GM12878 (cell line): ENCODE data around the gene C3orf20. TPM values are rescaled to one million over a fixed set of nuclear protein-coding genes. Genes with fewer than 3 reads are reported as not detected.

ENCODE experiments used
- ATAC-seq: fragments of 200-7000 bp; cut with Tn5 transposase; 3 replicates; pipeline ENCODE4 v1.9.1; 2020; ENCODE audit warnings: mild to moderate bottlenecking, moderate library complexity
- BruUV-seq: library from RNA; stranded (reverse); fragments of 400-500 nt; replicated peaks from 2 replicates; lab custom pipeline; 2021; lab: Mats Ljungman, UMichigan
- CTCF ChIA-PET: fragments of 300-600 bp; sonication (Branson Sonifier 250); formaldehyde crosslinking; extraction: SDS; loops from one replicate; lab custom pipeline; 2021; ENCODE audit warnings: inconsistent platforms; lab: Yijun Ruan, JAX
- POLR2A ChIA-PET: fragments of 350-600 bp; formaldehyde crosslinking; extraction: SDS; loops from one replicate; lab custom pipeline; 2021; ENCODE audit warnings: inconsistent platforms; lab: Charles Lee
- RAD21 ChIA-PET: fragments of 300-600 bp; sonication (Branson Sonifier 250); formaldehyde crosslinking; loops from one replicate; lab custom pipeline; 2023; ENCODE audit warnings: antibody characterized with exemption; ENCODE audit not compliant: unreplicated experiment; lab: Charles Lee
- SMC1A ChIA-PET: fragments of 300-600 bp; sonication (Branson Sonifier 250); formaldehyde crosslinking; loops from one replicate; lab custom pipeline; 2023; ENCODE audit not compliant: unreplicated experiment, uncharacterized antibody; lab: Charles Lee
- DNase-seq: peaks from one replicate; pipeline ENCODE4 v3.0.0-alpha.2; 2011; ENCODE audit warnings: low read depth, low spot score
- FAIRE-seq: peaks from 3 replicates; lab custom pipeline; 2011; peaks lifted over from hg19 to GRCh38; lab: Jason Lieb, UNC
- H2AFZ ChIP-seq: 2 replicates; pipeline ENCODE4 v1.6.0; 2011; ENCODE audit warnings: low read depth, low read length, control low read depth; ENCODE audit not compliant: control insufficient read depth
- H3K27ac ChIP-seq: 2 replicates; pipeline ENCODE4 v1.5.1; 2011; ENCODE audit warnings: control low read depth; ENCODE audit not compliant: control insufficient read depth, insufficient read depth
- H3K27me3 ChIP-seq, 2 experiments: replicated peaks in 1 of 2; 2 replicates each; pipeline versions ENCODE4 v1.6.0 to v1.6.1; 2011; ENCODE audit warnings: low read length in 1 of 2; ENCODE audit not compliant: control insufficient read depth in 2 of 2, insufficient read depth in 2 of 2
- H3K36me3 ChIP-seq, 2 experiments: 2 replicates each; pipeline ENCODE4 v1.5.1; 2011; ENCODE audit warnings: low read length in 1 of 2; ENCODE audit not compliant: control insufficient read depth in 2 of 2, insufficient read depth in 2 of 2
- H3K4me1 ChIP-seq: 2 replicates; pipeline ENCODE4 v1.6.1; 2011; ENCODE audit warnings: mild to moderate bottlenecking, low read length, moderate library complexity, mixed read lengths; ENCODE audit not compliant: control insufficient read depth, insufficient read depth
- H3K4me2 ChIP-seq: 2 replicates; pipeline ENCODE4 v1.6.0; 2011; ENCODE audit warnings: control low read depth; ENCODE audit not compliant: control insufficient read depth, insufficient read depth
- H3K4me3 ChIP-seq: fragments of 200-600 bp; sonication (generic); 2 replicates; pipeline ENCODE4 v1.5.1; 2016
- H3K79me2 ChIP-seq: 2 replicates; pipeline ENCODE4 v1.6.0; 2011; ENCODE audit warnings: low read length; ENCODE audit not compliant: control insufficient read depth, insufficient read depth
- H3K9ac ChIP-seq: 2 replicates; pipeline ENCODE4 v1.8.0; 2011; ENCODE audit warnings: low read length, control low read depth, mixed read lengths; ENCODE audit not compliant: control insufficient read depth, insufficient read depth
- H3K9me3 ChIP-seq: replicated peaks from 3 replicates; pipeline ENCODE4 v1.5.1; 2011; ENCODE audit warnings: mild to moderate bottlenecking, low read length; ENCODE audit not compliant: control insufficient read depth, insufficient read depth
- H4K20me1 ChIP-seq: 2 replicates; pipeline ENCODE4 v1.6.0; 2011; ENCODE audit not compliant: control insufficient read depth, insufficient read depth
- IKZF2 ChIP-seq, 2 experiments: fragments of 450-650 bp; IDR thresholded peaks; 2 replicates each; pipeline ENCODE4 v1.6.1; 2017; ENCODE audit warnings: mild to moderate bottlenecking in 2 of 2, moderate library complexity in 2 of 2
- POLR2AphosphoS2 ChIP-seq: IDR thresholded peaks from 2 replicates; pipeline ENCODE4 v1.6.1; 2011; ENCODE audit warnings: low read depth, mild to moderate bottlenecking, low read length, improper control_type of control experiment, moderate library complexity
- RBBP5 ChIP-seq: fragments of 200-600 bp; sonication (generic); conservative IDR thresholded peaks from 2 replicates; pipeline ENCODE4 v1.6.1; 2016
- SIX5 ChIP-seq: IDR thresholded peaks from 2 replicates; pipeline ENCODE4 v1.6.1; 2011; ENCODE audit warnings: mild to moderate bottlenecking, low read depth, low read length, moderate library complexity; ENCODE audit not compliant: severe bottlenecking
- TCF12 ChIP-seq: IDR thresholded peaks from 2 replicates; pipeline ENCODE4 v1.6.1; 2011; ENCODE audit warnings: low read depth, mild to moderate bottlenecking, low read length
- WGBS: methylation state at CpG from one replicate; pipeline ENCODE4 v1.1.6; 2016; ENCODE audit warnings: low lambda C conversion rate; ENCODE audit not compliant: insufficient replicate concordance, insufficient coverage; ENCODE audit errors: missing lambda C conversion rate; 5-methylcytosine and 5-hydroxymethylcytosine counted together
- in situ Hi-C: fragments of 300-500 bp; cut with MboI; formaldehyde crosslinking; loops from 9 replicates; pipeline ENCODE4 v1.14.3; 2018; ENCODE audit warnings: mixed read lengths
- intact Hi-C: fragments of 100-400 bp; cut with micrococcal nuclease; formaldehyde crosslinking; loops from one replicate; pipeline ENCODE4 v1.14.2; 2022; ENCODE audit not compliant: unreplicated experiment
- polyA plus RNA-seq, 11 experiments: library from polyadenylated mRNA; depleted of rRNA in 4 of 11; unstranded in 6 of 11; stranded (reverse) in 5 of 11; fragments of >200 nt; fragmentation: Nextera tagmentation in 4 of 11; fragmentation: Illumina TruSeq in 1 of 11; extraction: Ambion mirVana in 4 of 11; extraction: Trizol in 1 of 11; gene quantifications; 1 replicate in 1 of 11; 2 replicates in 10 of 11; pipeline versions ENCODE4 v1.2.1 to v1.2.3, GENCODE V29; 2011 to 2016; ENCODE audit warnings: inconsistent platforms in 2 of 11, missing spikeins in 2 of 11, low read depth in 1 of 11
- total RNA-seq, 4 experiments: library from RNA; depleted of rRNA in 3 of 4; stranded (reverse); fragments of >200 nt in 3 of 4; fragmentation: Illumina TruSeq in 1 of 4; extraction: Trizol in 1 of 4; gene quantifications; 2 replicates each; pipeline versions ENCODE4 v1.2.1 to v1.2.3, GENCODE V29; 2013 to 2021
- TF ChIP-seq, protein P1 (sequence below): fragments of 150-350 bp; IDR thresholded peaks from 2 replicates; pipeline ENCODE4 v1.6.1; 2016; ENCODE audit warnings: low read depth, low read length
- TF ChIP-seq, protein P2 (sequence below): fragments of 450-650 bp; IDR thresholded peaks from 2 replicates; pipeline ENCODE4 v1.6.1; 2016; ENCODE audit warnings: mild to moderate bottlenecking
- TF ChIP-seq, protein P3 (sequence below): fragments of 450-650 bp; IDR thresholded peaks from 2 replicates; pipeline ENCODE4 v1.6.1; 2016; ENCODE audit warnings: mild to moderate bottlenecking
- TF ChIP-seq, protein P4 (sequence below): fragments of 450-650 bp; IDR thresholded peaks from 2 replicates; pipeline ENCODE4 v1.6.1; 2016; ENCODE audit warnings: mild to moderate bottlenecking, moderate library complexity, borderline replicate concordance
- TF ChIP-seq, protein P5 (sequence below): IDR thresholded peaks from 2 replicates; pipeline ENCODE4 v1.6.1; 2012; ENCODE audit warnings: mild to moderate bottlenecking, low read depth, low read length

The C3orf20 gene
- total and polyA plus RNA-seq, 10 of the 15 experiments (the other 5 are each of a cell fraction or from before 2014, with no cell fraction given), result 0.05 to 2.9 (median 1.0) TPM

DNA sequence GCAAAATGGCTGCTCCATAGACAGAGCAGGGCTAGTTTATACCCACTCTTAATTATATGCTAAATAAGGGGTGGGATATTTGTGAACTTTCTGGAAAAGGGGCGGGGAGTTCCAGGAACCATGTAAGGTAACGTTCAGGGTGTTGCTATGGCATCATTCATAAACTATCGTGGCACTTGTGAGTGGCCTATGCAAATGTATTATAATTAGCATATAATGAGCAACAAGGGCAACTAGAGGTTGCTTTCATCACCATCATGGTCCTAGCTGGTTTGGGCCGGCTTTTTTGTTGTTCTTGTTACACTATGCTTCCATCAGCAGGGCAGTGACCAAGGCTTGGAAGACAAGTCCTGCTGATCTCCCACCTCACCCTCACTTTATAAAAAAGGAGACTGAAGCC, 100.6 kb downstream of the C3orf20 start:
- Histone ChIP-seq H3K4me1 (no peaks in the 10 kb centered on the region), H3K36me3 (no peaks in the 10 kb centered on the region), H3K27ac (no peak overlapping the region), H3K4me2 (no peak overlapping the region), H3K79me2 (no peaks in the 10 kb centered on the region), H3K27me3 (no peaks in the 10 kb centered on the region), H3K4me3 (no peak overlapping the region), H4K20me1 (no peaks in the 10 kb centered on the region), H3K9ac (no peak overlapping the region), H3K9me3 (no peaks in the 10 kb centered on the region), H2AFZ (no peak overlapping the region)
- CTCF ChIA-PET, result interaction anchor here (1.1 to 3.0 kb wide), 3 partner anchors 103 to 107 kb away, joined by 3 to 18 read pairs (median 16); no protein-coding TSS in a partner anchor
- DNase-seq, result no peak
- intact Hi-C loops, result no loop called here
- no peak for ATAC-seq
- no TSS peak for BruUV-seq
- 31% methylated on average over 4 of the region's 4 CpGs for WGBS
- in situ Hi-C loops, result no loop called here
- POLR2A ChIA-PET, result no interaction called here
- SMC1A ChIA-PET, result no interaction called here
- RAD21 ChIA-PET, result interaction anchor here (1.0 to 1.8 kb wide), 2 partner anchors 102 kb away, joined by 3 to 9 read pairs; no protein-coding TSS in a partner anchor
- no peak for FAIRE-seq
- TF ChIP-seq, protein P1, sequence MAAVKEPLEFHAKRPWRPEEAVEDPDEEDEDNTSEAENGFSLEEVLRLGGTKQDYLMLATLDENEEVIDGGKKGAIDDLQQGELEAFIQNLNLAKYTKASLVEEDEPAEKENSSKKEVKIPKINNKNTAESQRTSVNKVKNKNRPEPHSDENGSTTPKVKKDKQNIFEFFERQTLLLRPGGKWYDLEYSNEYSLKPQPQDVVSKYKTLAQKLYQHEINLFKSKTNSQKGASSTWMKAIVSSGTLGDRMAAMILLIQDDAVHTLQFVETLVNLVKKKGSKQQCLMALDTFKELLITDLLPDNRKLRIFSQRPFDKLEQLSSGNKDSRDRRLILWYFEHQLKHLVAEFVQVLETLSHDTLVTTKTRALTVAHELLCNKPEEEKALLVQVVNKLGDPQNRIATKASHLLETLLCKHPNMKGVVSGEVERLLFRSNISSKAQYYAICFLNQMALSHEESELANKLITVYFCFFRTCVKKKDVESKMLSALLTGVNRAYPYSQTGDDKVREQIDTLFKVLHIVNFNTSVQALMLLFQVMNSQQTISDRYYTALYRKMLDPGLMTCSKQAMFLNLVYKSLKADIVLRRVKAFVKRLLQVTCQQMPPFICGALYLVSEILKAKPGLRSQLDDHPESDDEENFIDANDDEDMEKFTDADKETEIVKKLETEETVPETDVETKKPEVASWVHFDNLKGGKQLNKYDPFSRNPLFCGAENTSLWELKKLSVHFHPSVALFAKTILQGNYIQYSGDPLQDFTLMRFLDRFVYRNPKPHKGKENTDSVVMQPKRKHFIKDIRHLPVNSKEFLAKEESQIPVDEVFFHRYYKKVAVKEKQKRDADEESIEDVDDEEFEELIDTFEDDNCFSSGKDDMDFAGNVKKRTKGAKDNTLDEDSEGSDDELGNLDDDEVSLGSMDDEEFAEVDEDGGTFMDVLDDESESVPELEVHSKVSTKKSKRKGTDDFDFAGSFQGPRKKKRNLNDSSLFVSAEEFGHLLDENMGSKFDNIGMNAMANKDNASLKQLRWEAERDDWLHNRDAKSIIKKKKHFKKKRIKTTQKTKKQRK, result no peak
- TF ChIP-seq, protein P2, sequence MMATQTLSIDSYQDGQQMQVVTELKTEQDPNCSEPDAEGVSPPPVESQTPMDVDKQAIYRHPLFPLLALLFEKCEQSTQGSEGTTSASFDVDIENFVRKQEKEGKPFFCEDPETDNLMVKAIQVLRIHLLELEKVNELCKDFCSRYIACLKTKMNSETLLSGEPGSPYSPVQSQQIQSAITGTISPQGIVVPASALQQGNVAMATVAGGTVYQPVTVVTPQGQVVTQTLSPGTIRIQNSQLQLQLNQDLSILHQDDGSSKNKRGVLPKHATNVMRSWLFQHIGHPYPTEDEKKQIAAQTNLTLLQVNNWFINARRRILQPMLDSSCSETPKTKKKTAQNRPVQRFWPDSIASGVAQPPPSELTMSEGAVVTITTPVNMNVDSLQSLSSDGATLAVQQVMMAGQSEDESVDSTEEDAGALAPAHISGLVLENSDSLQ, result no peak
- TF ChIP-seq TCF12 (no peak), RBBP5 (no peak), IKZF2 (IDR thresholded peaks at IDR 0.05) (no peak), SIX5 (no peak), POLR2AphosphoS2 (no peak)
- TF ChIP-seq, protein P3, sequence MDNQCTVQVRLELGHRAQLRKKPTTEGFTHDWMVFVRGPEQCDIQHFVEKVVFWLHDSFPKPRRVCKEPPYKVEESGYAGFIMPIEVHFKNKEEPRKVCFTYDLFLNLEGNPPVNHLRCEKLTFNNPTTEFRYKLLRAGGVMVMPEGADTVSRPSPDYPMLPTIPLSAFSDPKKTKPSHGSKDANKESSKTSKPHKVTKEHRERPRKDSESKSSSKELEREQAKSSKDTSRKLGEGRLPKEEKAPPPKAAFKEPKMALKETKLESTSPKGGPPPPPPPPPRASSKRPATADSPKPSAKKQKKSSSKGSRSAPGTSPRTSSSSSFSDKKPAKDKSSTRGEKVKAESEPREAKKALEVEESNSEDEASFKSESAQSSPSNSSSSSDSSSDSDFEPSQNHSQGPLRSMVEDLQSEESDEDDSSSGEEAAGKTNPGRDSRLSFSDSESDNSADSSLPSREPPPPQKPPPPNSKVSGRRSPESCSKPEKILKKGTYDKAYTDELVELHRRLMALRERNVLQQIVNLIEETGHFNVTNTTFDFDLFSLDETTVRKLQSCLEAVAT, result no peak
- TF ChIP-seq, protein P4, sequence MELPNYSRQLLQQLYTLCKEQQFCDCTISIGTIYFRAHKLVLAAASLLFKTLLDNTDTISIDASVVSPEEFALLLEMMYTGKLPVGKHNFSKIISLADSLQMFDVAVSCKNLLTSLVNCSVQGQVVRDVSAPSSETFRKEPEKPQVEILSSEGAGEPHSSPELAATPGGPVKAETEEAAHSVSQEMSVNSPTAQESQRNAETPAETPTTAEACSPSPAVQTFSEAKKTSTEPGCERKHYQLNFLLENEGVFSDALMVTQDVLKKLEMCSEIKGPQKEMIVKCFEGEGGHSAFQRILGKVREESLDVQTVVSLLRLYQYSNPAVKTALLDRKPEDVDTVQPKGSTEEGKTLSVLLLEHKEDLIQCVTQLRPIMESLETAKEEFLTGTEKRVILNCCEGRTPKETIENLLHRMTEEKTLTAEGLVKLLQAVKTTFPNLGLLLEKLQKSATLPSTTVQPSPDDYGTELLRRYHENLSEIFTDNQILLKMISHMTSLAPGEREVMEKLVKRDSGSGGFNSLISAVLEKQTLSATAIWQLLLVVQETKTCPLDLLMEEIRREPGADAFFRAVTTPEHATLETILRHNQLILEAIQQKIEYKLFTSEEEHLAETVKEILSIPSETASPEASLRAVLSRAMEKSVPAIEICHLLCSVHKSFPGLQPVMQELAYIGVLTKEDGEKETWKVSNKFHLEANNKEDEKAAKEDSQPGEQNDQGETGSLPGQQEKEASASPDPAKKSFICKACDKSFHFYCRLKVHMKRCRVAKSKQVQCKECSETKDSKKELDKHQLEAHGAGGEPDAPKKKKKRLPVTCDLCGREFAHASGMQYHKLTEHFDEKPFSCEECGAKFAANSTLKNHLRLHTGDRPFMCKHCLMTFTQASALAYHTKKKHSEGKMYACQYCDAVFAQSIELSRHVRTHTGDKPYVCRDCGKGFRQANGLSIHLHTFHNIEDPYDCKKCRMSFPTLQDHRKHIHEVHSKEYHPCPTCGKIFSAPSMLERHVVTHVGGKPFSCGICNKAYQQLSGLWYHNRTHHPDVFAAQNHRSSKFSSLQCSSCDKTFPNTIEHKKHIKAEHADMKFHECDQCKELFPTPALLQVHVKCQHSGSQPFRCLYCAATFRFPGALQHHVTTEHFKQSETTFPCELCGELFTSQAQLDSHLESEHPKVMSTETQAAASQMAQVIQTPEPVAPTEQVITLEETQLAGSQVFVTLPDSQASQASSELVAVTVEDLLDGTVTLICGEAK, result no peak
- TF ChIP-seq, protein P5, sequence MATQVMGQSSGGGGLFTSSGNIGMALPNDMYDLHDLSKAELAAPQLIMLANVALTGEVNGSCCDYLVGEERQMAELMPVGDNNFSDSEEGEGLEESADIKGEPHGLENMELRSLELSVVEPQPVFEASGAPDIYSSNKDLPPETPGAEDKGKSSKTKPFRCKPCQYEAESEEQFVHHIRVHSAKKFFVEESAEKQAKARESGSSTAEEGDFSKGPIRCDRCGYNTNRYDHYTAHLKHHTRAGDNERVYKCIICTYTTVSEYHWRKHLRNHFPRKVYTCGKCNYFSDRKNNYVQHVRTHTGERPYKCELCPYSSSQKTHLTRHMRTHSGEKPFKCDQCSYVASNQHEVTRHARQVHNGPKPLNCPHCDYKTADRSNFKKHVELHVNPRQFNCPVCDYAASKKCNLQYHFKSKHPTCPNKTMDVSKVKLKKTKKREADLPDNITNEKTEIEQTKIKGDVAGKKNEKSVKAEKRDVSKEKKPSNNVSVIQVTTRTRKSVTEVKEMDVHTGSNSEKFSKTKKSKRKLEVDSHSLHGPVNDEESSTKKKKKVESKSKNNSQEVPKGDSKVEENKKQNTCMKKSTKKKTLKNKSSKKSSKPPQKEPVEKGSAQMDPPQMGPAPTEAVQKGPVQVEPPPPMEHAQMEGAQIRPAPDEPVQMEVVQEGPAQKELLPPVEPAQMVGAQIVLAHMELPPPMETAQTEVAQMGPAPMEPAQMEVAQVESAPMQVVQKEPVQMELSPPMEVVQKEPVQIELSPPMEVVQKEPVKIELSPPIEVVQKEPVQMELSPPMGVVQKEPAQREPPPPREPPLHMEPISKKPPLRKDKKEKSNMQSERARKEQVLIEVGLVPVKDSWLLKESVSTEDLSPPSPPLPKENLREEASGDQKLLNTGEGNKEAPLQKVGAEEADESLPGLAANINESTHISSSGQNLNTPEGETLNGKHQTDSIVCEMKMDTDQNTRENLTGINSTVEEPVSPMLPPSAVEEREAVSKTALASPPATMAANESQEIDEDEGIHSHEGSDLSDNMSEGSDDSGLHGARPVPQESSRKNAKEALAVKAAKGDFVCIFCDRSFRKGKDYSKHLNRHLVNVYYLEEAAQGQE, result no peak
